Measurements from ENCODE around the gene LRMDA. TPM values are rescaled to one million over a fixed set of nuclear protein-coding genes. Genes with fewer than 3 reads are reported as not detected.

The LRMDA gene
- total RNA-seq, 3 donors from 2014 or later, result 8.3 to 17.1 (median 11.1) TPM

- no peak for DNase-seq (ENCODE audit: low spot score in 2 of 2)
- intact Hi-C loops (cut with DNase I; ENCODE audit: low total_unique reads), result no loop called here
- TF ChIP-seq POLR2A (IDR thresholded peaks at IDR 0.05), result no peak
- TF ChIP-seq POLR2AphosphoS5 (IDR thresholded peaks at IDR 0.05), result no peak
- no peak for TF ChIP-seq CTCF (IDR thresholded peaks at IDR 0.05)
- no peak overlapping the region for H3K4me3 ChIP-seq
- H3K4me1 ChIP-seq, result no peaks in the 10 kb centered on the region
- no peak overlapping the region for H3K27ac ChIP-seq
- H3K36me3 ChIP-seq, result no peaks in the 10 kb centered on the region
- H3K9me3 ChIP-seq, result no peaks in the 10 kb centered on the region
- no peaks in the 10 kb centered on the region for H3K27me3 ChIP-seq
These were observed 874.6 kb downstream of the LRMDA start for GRCh38 chr10:76305930-76306615.

- H3K27ac ChIP-seq, result no peak overlapping the region
- H3K4me1 ChIP-seq, result no peaks in the 10 kb centered on the region
- no peak overlapping the region for H3K4me3 ChIP-seq
- DNase-seq (ENCODE audit: low spot score in 2 of 2), result no peak
- no peaks in the 10 kb centered on the region for H3K27me3 ChIP-seq
- TF ChIP-seq POLR2A (IDR thresholded peaks at IDR 0.05) (no peak), CTCF (IDR thresholded peaks at IDR 0.05) (no peak), POLR2AphosphoS5 (IDR thresholded peaks at IDR 0.05) (no peak)
- intact Hi-C loops (cut with DNase I; ENCODE audit: low total_unique reads), result no loop called here
- no peaks in the 10 kb centered on the region for H3K9me3 ChIP-seq
- no peaks in the 10 kb centered on the region for H3K36me3 ChIP-seq
These were observed 875.4 kb downstream of the LRMDA start for GRCh38 chr10:76306856-76307255.

GRCh38 chr10:76309070-76309469 lies 877.6 kb downstream of the LRMDA start:
- Histone ChIP-seq H3K27ac (no peak overlapping the region), H3K4me3 (no peak overlapping the region), H3K27me3 (no peaks in the 10 kb centered on the region), H3K9me3 (no peaks in the 10 kb centered on the region), H3K4me1 (no peaks in the 10 kb centered on the region), H3K36me3 (no peaks in the 10 kb centered on the region)
- intact Hi-C loops (cut with DNase I; ENCODE audit: low total_unique reads), result no loop called here
- no peak for DNase-seq (ENCODE audit: low spot score in 2 of 2)
- TF ChIP-seq CTCF (IDR thresholded peaks at IDR 0.05) (no peak), POLR2A (IDR thresholded peaks at IDR 0.05) (no peak), POLR2AphosphoS5 (IDR thresholded peaks at IDR 0.05) (no peak)

GRCh38 chr10:76309741-76310587 lies 878.5 kb downstream of the LRMDA start:
- Histone ChIP-seq H3K27me3 (no peaks in the 10 kb centered on the region), H3K36me3 (no peaks in the 10 kb centered on the region), H3K9me3 (no peaks in the 10 kb centered on the region), H3K27ac (no peak overlapping the region), H3K4me3 (no peak overlapping the region), H3K4me1 (no peaks in the 10 kb centered on the region)
- intact Hi-C loops (cut with DNase I; ENCODE audit: low total_unique reads), result no loop called here
- TF ChIP-seq POLR2AphosphoS5 (IDR thresholded peaks at IDR 0.05) (no peak), POLR2A (IDR thresholded peaks at IDR 0.05) (no peak), CTCF (IDR thresholded peaks at IDR 0.05) (no peak)
- no peak for DNase-seq (ENCODE audit: low spot score in 2 of 2)

GRCh38 chr10:76310588-76311080 lies 879.2 kb downstream of the LRMDA start:
- no peak overlapping the region for H3K4me3 ChIP-seq
- DNase-seq (ENCODE audit: low spot score in 2 of 2), result no peak
- no peak for TF ChIP-seq POLR2AphosphoS5 (IDR thresholded peaks at IDR 0.05)
- TF ChIP-seq CTCF (IDR thresholded peaks at IDR 0.05), result no peak
- no peak for TF ChIP-seq POLR2A (IDR thresholded peaks at IDR 0.05)
- intact Hi-C loops (cut with DNase I; ENCODE audit: low total_unique reads), result no loop called here
- H3K9me3 ChIP-seq, result no peaks in the 10 kb centered on the region
- H3K4me1 ChIP-seq, result no peaks in the 10 kb centered on the region
- H3K27me3 ChIP-seq, result no peaks in the 10 kb centered on the region
- no peaks in the 10 kb centered on the region for H3K36me3 ChIP-seq
- H3K27ac ChIP-seq, result no peak overlapping the region
